NCI-H460 (cell line): Measurements from ENCODE around the gene ADA. TPM values are rescaled to one million over a fixed set of nuclear protein-coding genes. Genes with fewer than 3 reads are reported as not detected.

Experiments used
- DNase-seq: peaks from one replicate; pipeline ENCODE4 v3.0.0-alpha.2; 2016; ENCODE audit warnings: low read depth; ENCODE audit errors: extremely low read depth
- total RNA-seq: library from RNA; depleted of rRNA; stranded (reverse); fragments of >200 nt; shearing (Covaris generic); gene quantifications from 2 replicates; pipeline ENCODE4 v1.2.3, GENCODE V29; 2014

ADA gene
- total RNA-seq, 1 experiment from 2014 or later = 5.2 TPM

GRCh38 chr20:44627364-44628010, 24.0 kb downstream of the ADA start:
- no peak for DNase-seq

- DNase-seq = no peak
Observed at GRCh38 chr20:44626278-44626677, 25.2 kb downstream of the ADA start.

- DNase-seq = no peak
Observed at GRCh38 chr20:44625361-44625760, 26.1 kb downstream of the ADA start.

DNA sequence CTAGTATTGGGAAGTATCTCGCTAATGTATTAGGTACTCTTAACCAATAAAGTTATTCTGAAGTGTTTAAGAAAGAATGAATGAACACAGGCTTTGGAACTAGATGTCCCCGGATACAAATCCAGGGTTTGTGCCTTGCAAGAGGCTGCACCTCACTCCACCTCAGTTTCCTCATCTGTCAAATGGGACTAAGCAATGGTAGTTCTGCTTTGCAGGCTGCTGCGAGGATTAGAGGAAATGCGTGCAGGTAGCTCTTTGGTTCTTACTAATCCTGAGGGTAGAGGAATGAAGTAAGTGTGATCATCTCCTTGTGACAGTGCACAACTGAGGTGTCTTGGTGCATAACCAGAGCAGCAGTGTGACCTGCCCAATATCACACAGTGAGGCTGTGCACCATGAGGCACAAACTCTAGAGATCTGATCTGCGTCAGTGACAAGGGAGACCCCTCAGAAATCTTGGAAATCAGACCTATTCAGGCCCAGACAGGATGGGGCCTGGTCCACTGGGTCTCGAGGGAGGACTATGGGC, 26.7 kb downstream of the ADA start:
- no peak for DNase-seq

- DNase-seq = no peak
Observed at GRCh38 chr20:44624152-44624551, 27.3 kb downstream of the ADA start.

GRCh38 chr20:44622501-44623270, 28.8 kb downstream of the ADA start:
- DNase-seq = no peak

DNA sequence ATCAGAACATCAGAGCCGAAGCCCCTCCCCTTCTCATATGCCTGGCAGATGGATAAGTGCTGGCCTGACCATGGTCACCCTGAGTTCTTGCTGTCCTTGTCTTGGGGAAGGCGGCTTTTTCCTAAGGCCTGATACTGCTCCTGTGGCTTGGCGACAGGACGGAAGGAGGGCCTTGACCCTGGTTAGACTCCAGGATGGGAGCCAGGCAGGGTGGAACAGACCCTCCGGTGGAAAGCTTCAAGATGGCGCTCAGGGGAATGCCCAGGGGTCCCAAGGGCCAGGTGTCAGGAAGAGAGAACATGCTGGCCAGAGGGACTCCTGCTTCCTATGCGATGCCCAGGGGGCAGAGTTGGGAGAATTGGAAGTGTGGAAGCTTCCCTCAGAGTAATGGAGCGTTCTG, 29.6 kb downstream of the ADA start:
- DNase-seq = no peak

GRCh38 chr20:44621325-44621724, 30.2 kb downstream of the ADA start:
- no peak for DNase-seq

DNA sequence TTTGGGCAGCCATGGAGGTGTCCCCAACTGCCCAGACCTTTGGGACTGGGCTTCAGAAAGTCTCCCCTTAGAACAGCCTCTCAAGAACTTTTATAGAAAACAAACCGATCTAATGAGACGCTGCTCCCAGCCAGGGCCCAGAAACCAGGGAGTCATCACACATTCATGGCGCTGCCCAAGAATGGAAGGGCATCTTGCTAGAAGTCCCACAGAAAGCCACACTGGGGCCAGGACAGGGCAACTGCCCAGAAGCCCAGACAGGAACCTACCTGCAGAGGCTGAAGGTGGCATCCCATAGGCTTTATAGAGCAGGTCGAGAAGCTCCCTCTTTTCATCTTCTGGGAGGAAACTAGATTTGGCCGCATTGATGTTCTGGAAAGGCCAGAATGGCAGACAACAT, 31.5 kb downstream of the ADA start:
- DNase-seq = no peak

- DNase-seq = no peak
Observed at GRCh38 chr20:44619294-44619693, 32.2 kb downstream of the ADA start.

DNA sequence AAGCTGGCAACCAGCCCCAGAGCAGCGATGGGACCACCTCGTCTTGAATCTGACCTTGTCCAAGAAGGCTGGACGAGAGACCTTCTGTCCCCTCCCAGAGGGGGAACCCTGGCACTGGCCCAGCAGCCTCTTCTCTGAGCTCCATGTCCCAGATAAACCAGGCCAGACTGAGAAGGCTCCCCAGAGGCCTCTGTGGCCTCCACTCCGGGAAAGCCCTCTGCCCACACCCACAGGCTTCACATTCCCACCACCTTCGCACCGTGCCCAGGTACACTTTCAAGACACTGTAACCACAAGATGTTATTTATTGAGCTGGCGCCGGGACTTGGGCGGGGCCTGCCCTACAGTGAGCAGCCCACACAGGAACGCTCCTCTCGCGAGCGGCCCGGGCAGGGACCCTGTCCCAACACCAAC, 33.2 kb downstream of the ADA start:
- no peak for DNase-seq

GRCh38 chr20:44616604-44616964, 34.9 kb downstream of the ADA start:
- no peak for DNase-seq

DNA sequence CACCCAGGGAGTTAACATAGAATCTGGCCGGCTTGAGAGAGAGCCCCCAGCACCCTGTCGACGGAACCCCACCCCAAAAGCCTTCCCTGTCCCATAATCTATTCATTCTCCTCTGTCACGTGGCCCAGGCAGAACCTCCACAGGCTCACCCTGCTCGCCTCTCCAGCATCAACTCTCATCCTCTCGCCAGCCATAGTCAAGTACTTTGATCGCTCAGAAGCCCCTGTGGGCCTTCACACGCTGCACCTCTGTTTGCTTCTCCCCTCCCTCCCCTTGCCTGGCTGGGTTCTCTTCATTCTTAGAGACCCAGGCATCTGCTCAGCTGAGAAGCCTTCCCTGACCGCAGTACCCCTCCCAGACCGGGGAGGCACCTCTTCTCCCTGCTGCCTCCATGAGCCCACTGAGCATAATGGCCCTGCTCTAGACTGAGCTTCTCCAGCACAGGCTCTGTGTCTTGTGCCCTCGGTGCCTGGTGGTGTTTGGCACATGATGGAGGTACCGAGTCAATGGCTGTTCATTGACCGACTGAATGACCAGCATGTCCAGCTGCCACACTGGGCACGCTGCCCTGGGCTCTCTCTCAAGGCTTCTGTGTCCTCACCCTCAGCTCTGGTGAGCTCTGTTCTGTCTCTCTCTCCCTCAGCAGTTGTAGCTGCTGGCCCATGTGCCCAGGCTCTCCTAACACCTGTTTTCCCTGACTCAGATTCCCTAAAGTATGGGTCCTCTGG, 35.5 kb downstream of the ADA start:
- DNase-seq = no peak

DNA sequence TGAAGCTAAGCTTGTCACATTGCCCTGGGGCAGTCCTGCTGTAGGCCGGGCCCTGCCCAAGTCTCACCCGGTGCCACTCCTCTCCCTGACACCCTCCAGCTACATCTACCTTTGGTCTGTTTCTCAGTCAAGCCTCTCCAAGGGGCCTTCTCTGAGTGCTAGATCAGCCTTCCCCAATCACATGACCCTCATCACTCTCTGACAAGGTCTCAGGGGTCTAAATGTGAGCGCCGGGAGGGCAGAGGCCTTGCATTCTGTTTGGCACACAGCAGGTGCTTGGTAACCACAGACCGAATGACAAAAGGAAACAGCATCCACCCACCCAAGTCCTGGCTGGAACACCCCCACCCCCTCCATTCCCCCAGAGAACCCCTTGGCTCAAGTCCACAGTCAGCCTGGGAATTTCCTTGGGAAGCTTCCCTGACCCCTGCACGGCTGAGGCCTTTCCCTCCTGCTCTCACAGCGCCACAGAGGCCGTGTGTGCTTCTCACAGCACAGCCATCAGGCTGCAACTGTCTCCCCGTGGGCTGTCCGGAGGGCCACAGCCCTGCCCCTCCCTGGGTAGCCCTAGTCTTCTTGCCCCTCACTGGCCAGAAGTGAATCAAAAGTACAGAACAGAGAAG, 36.2 kb downstream of the ADA start:
- DNase-seq = no peak

GRCh38 chr20:44614525-44614924, 37.0 kb downstream of the ADA start:
- DNase-seq = no peak

GRCh38 chr20:44613575-44613974, 37.9 kb downstream of the ADA start:
- DNase-seq = no peak

DNA sequence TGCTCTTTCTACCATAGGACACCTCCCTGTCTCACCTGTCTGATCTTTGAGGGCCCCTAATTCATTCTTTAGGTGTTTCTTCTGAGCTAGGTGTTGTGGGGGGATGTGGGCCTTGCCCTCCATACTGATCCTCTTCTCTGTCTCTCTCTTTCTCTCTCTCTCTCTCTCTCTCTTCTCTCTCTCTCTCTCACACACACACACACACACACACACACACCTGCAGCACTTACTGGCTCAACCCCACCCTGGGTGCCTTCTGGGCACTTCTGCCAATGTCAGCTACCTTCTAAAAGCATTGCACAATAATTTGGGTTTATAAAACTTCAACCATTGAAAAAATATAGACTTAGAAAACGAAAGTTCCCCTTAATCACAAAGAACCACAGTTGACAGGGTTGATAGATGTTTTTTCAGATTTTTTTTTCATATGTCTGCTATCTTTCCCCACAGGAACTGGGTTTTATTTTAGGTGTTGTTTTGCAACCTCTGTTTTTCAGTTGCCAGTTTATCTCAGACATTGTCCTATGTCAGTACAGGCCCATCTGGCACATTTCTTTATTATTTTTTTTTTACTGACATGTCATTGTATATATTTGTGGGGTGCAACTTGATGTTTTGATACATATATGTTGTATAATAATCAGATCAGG, 41.1 kb downstream of the ADA start:
- DNase-seq = no peak

- peak; percentile 87 for DNase-seq
Observed at GRCh38 chr20:44609516-44610312, 41.8 kb downstream of the ADA start.

DNA sequence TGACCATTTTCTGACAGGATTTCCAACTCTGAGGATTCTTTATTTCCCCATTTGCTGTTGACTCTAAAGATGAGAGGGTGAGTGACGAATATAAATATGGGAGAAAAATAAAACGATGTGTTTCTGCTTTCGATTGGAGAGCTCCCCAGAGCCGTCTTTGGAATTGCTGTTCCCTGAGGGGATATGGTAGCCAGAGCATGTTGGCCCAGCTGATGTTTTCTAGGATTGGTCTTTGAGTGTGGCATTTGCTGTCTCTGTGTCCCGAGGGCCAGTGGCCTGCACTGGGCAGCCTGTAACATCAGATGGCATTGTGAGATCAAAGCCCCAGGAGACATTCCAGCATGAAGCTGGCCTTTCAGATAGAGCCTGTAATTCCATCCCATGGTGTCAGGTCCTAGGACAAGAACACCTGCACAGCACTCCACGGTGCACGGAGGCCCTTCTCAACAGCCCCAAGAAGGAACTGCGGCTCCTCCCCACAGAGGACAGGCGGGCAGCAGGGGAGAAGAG, 42.4 kb downstream of the ADA start:
- DNase-seq = no peak
